Erythroblast (primary cell): ENCODE measurements around the gene BIRC2.

Experiments
- GATA1 ChIP-seq: IDR thresholded peaks from 2 replicates; pipeline ENCODE4 v1.6.1; 2011; ENCODE audit warnings: low read depth, mild to moderate bottlenecking, control low read depth, low read length, moderate library complexity
- POLR2A ChIP-seq: IDR thresholded peaks from 2 replicates; pipeline ENCODE4 v1.6.1; 2011; ENCODE audit warnings: mild to moderate bottlenecking, low read length

- TF ChIP-seq POLR2A = no peak
- no peak for TF ChIP-seq GATA1
These were observed 14.3 kb downstream of the BIRC2 start for GRCh38 chr11:102361086-102362031.
